Subcutaneous adipose tissue (tissue), 4 donors: ENCODE measurements around the gene THADA. TPM values are rescaled to one million over a fixed set of nuclear protein-coding genes. Genes with fewer than 3 reads are reported as not detected.

Source experiments
- CTCF ChIP-seq: fragments of 450-650 bp; IDR thresholded peaks from one replicate; pipeline ENCODE4 v1.5.1; 2016; ENCODE audit warnings: low read depth, mild to moderate bottlenecking, control low read depth, antibody characterized with exemption, moderate library complexity
- total RNA-seq, 4 donors: library from RNA; depleted of rRNA; stranded (reverse); fragments of >200 nt; gene quantifications; one replicate each; pipeline ENCODE4 v1.1.0, GENCODE V29; 2016

THADA gene
- total RNA-seq, 4 donors from 2014 or later: 31.8 to 71.9 (median 53.8) TPM

- no peak for TF ChIP-seq CTCF
Observed at GRCh38 chr2:43216629-43217028, 379.2 kb downstream of the THADA start.

- no peak for TF ChIP-seq CTCF
Observed at GRCh38 chr2:43215673-43216255, 380.1 kb downstream of the THADA start.

- TF ChIP-seq CTCF: no peak
Observed at GRCh38 chr2:43214253-43214652, 381.6 kb downstream of the THADA start.

- no peak for TF ChIP-seq CTCF
Observed at GRCh38 chr2:43212931-43213330, 382.9 kb downstream of the THADA start.

- TF ChIP-seq CTCF: no peak
Observed at GRCh38 chr2:43212216-43212835, 383.5 kb downstream of the THADA start.

- TF ChIP-seq CTCF: no peak
Observed at GRCh38 chr2:43210467-43211303, 385.2 kb downstream of the THADA start.

GRCh38 chr2:43210125-43210466 lies 385.7 kb downstream of the THADA start:
- no peak for TF ChIP-seq CTCF
